ENCODE measurements around the gene SH3RF3.

SH3RF3 gene

DNA sequence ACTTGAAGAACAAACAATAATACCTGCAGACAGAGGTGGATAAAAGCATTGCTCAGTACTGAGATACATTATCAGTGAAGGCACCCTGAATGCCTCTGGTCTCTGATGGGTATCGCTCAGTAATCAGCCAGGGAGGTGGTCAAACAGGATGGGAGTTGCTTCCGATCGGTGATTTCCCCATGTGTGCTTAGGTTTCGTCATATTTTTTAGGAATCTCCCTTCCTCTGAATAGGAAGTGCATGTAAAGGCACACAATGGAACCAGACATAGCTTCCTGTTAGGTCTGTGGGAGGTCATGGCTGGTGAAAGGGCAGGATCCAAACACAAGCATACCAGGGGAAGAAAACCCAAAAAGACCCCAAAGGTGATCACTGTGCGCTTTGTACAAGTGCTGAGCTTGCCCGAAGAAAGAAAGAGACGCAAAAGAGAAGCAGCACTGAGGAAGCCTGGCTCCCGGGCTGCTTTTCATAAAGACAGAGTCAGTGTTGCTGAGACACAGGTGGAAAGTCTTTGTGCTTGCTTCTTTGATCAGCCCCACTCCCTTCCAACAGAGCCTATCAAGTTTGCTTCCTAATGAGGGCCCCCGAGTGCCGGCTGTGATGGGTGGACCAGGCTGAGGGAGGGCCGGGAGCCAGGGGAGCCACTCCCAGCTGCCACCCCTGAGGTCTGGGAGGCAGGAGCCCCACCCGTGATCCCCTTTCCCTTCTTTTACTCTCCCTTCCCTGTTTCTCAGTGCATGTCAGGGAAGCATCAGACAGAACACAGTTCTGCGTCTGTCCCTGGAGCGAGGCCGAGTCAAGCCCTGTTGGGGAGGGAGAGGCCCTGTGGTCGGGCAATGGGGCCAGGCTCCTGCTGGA lies 138.2 kb downstream of the SH3RF3 start:
- DNase-seq, result no peak

DNA sequence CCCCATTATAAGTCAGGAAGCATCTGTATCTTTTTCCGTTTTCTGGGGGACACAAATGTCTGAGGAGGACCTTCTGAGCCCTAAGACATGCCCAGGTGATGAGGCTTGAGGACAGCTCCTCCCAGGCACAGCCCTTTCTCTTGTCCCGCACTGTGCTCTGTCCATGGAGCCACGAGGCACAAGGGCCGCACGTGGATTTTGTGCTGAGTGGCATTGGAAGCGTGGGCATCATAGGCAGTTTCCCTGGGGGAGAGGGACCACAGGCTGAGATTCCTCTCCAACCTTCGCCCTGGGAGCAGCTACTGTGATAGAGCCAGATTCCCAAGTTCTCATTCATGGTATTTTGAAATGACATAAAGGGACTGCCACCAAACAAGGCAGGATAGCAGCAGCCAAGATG lies 139.9 kb downstream of the SH3RF3 start:
- no peak for DNase-seq

DNA sequence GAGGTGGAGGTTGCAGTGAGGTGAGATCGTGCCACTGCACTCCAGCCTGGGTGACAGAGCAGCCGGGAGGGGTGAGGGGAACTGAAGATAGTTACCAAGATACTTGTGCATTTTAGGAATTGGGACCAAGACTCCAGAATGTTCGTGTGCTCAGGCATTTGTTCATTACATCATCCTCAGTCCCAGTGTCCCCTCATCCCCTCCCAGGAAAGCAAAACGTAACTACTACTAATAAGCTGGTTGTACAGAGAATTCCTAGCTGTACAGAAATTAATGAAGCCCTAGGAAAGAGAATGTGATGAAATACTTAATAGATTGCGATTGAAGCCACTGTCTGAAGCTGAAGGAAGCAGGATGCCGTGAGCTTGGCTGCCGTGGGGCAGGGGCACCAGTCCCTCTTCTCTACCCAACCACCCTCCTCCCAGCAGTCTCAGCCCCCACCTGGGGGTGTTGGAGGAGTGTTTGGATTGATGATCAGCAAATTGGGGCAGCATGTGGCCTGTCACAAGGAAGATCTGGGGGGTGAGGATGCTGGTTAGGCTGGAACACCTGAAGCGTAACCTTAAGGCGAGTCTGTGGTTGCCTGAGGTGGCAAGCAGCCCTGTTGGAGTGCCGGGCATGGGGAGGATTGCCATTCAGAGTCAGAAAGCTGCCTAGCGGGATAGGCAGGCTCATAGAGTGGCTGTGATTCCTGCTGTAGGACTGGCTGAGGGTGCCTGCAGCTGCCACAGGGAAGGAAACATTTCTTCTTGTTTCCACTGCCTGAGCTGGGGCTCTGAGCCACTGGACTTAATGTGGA lies 140.9 kb downstream of the SH3RF3 start:
- peak; percentile 20 for DNase-seq

DNA sequence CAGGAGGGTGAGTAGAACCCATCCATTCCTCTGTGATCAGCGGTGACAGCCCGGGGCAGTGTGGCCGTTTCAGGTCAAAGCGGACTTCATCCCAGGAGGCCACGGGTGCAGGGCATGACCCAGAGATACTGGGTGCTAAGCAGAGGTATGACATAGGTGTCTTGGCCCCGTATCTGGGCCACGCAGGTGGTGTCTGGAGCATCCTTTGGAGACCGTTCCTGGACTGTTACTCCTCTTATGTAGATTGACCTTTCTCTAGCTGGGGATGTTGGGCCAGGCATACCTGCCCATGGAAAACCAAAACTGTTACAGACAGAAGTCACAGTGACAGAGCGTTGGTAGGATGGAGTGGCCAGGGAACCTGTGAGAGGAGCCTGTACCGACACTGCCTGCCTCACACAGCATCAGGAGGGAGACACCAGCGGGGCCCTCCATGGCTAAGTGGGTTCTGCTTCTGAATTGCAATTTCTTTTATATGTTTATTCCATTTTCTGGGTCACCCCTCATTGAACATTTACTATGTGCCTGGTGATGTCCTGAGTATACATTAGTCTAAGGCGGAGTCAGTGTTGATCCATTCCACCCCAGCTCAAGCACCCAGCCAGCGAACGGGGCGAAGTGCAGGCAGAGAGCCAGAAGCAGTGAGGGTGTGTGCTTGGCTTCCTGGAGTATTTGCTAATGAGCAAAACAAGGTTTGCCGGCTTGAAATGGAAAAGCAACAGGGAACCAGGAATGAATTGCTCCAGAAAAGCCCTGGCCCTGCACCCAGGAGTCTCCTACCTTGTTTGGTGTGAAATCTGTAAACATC lies 141.7 kb downstream of the SH3RF3 start:
- peak; percentile 43 for DNase-seq

DNA sequence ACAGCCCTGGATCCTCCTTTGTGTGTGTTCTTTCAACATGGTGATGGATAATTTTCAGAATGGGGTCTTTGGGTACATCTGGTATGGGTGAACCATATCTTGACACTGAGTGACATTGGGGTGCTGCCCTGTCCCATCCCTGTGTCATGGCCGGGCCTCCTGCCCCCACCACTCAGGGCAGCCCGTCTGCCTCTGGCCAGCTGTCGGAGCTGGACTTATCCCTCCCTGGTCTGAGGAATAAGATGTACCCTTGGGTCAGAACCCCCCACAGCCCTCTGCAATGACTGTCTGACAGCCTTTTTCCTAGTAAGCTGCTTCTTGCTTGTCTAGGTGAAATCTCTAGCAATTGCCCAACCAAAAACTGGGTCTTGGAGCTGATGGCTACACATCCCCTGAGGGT lies 142.9 kb downstream of the SH3RF3 start:
- no peak for DNase-seq

DNA sequence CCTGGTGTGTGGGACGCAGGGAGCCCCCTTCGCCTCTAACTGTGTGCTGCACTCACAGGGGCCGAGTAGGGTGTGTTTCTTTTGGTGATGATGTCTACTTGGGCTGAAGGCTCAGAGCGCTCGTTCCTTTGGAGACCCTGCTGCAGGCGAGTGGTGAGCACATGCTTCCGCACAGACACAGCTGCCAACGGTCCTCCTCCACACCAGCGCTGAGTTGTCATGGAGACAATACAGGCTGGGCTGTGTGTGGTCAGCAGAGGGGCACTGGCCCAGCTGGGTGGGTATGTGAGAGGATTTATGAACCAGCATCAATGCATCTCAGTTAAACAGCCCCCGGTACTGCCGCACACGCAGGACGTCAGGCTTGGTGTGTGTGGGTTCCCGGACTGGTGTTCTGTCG lies 143.5 kb downstream of the SH3RF3 start:
- DNase-seq, result no peak

DNA sequence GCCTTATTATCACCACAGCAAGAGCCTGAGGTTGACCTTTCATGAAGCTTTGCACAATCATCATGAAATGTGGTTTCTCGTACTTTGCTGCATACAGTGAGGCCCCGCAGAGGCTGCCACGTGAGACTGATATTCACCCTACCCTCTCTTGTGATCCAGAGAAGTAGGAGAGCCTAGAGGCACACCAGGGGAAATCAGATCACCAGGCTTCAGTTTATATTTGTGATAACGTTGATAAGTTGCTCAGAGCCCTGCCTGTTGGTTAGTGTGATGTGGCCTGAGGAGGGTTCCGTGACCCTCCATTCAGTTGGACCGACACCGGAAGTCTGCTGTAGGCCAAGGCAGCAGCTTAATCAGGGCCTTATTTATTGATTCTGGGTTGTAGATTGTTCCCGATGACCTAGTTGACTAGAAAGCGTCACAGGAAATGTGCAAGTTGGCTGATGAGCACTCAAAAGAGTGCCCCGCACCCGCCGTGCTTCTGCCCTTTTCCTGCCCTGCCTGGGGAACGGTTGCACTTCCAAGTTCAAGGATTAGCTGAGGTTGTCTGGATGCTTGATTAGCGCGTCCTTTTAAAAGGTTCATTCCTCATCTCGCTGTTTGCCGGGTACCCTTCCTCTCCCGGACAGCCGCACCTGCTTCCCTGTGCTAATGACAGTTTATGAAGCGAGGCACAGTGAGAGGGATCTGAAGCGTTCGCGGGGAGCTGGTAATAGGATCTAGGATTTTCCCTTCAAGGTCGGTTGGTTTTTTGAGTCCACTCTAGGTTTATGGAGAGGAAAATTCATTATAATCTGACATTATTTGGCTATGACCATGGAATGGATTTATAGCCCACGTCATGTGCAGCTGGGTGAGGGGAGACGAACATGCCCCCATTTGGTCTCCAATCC lies 146.4 kb downstream of the SH3RF3 start:
- DNase-seq, result peak; percentile 73

DNA sequence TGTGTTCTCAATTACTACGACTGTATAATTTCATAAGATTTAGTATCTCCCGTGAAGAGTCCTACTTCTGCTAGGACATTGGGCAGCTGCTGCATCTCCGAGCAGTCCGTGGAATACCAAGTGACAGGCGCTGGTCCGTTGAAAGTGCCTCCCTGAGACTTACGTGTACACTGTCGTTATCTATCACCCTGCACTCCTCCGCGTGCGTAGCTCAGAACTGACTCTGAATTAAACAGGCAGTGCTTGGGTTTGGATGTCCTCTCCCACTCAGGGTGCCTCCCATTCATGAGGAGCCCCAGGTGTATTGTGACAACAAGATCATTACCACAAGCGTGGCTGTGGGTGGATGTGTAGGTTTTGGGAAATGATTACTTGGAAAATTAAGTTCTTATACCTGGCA lies 148.4 kb downstream of the SH3RF3 start:
- no peak for DNase-seq

DNA sequence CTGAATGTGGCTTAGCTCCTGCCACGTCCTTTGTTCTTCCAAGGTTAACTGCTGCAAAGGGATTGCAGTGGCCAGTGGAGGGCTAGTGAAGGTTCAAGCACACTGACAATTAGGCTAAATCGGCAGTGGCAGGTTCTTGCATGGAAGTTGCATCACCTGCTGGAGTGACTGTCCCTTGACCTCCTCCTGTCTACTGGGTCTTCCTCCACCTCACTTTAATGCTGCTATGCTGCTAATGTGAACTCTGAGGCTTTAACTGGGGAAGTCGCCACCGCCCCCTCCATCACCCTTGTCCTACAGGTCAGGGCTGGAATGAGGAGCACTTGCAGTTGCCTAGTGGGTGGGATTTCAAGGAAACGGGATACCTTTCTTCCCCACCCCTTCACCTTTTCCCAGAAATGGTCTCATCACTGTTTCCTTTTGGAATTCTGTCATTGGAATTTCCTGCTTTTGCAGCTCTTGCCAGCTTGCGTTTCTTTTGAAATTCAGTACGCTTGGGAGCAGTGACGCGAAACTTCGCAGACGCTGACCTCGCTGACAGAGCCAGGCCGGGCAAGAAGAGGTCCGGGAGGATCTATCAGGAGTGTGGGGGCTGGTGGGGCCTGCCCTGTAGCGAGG lies 150.3 kb downstream of the SH3RF3 start:
- DNase-seq, result no peak

DNA sequence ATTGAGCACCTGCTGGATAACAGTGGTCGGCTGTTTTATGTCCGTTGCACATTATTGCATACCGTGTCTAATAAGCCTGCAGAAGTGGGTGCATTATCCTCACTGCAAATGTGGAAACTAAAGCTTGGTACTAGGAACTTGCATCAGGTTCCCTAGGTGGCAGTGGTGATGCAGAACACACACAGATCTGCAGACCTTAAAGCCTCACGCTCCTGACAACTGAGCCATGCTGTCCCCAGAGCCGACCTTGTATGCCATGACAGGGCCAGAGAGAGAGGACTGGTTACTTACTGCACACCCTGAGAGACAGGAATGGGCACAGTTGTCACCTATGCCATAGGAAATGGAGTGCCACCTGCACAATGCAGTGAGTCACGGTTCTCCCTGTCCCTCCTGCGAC lies 151.8 kb downstream of the SH3RF3 start:
- DNase-seq, result no peak

DNA sequence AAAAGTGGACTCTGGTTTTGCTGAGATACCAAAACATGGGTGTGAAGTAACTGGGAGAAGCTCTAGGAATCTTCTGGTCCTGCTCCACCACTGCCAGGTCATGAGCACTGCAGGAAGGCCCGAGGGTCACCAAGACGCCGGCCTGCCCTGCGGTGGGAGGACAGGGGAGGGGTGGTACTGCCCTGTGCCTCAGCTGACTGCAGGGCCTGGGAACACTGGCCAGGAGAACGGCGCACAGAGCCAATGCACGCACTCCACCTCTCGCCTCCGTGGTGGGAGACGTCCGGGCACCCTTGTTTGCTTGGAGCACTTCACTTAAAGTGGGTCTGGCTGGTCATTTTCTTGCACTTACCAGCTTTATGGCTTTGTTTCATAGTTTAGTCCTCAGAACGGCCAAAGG lies 153.4 kb downstream of the SH3RF3 start:
- DNase-seq, result no peak

DNA sequence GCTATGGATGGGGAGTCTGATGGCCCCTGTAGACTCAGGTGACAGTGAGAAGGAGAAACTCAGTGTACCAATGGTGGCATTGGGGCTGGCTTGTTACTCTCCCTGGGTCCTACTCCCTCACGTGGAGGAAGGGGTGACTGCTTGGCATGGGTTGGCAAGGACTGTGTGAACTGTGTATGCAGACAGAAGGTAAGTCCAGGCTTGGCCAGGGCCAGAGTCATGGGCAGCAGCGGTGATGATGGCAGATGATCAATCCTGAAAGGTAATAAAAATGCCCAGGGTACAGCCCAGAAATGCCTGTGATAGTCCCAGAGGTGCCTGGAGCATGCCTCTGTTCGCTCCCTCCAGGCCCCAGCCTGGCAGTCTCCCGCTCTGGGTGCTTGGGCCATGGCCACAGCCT lies 153.9 kb downstream of the SH3RF3 start:
- DNase-seq, result no peak

DNA sequence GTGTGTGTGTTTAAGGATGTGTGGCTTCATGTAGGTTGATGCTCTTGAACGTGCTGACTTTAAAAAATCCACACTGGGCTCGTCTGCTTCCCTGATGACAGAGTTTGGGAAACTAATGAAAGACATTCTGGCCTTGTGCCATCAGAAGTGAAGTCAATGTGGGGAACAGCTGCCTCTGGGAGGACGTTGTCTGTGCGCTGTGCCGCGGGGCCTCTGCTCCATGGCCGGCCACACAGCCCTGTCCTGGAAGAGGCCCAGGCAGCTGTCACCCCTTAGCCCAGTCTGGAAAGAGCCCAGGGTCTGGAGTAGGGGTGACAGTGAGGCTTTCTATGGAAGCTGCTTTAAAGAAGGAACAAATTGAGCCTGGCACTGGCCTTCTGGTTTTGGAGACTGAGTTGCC lies 155.8 kb downstream of the SH3RF3 start:
- DNase-seq, result no peak

DNA sequence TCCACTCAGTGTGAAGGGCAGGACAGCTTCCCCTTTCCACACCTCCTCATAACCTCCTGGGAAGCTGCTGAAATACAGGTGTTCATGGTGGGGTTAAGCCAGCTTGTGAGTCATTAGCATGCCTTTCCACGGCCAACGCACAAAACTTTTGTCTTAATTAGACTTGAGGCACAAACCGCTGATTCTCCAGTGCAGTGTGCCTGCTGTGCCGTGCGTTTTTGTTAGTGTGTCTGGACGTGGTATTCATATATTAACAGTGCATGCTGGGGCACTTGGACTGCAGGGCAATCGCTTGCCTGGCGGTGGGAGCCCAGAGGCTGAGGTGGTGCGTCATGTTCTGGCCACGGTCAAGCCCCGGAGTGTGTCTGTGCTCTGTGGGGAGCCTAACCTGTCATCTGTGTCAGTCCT lies 156.2 kb downstream of the SH3RF3 start:
- DNase-seq, result no peak

DNA sequence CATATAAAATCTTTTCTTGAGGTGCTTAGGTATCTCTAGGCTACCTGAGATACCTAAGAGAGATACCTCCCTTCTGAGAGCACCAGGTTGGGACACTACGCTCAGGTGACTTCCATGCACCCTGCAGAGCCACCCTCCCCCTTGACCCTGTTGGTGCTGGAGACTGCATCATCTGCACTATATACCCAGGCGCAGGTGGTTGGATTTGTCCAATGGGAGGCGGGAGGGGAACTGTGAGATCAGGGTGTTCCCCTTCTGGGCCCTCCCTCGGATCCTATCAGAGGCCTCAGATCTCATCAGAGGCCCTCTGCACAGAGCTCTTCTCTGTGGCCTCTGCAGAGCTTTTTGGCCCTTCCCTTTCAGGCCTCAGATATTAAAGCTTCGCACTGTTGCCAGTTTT lies 158.4 kb downstream of the SH3RF3 start:
- no peak for DNase-seq

DNA sequence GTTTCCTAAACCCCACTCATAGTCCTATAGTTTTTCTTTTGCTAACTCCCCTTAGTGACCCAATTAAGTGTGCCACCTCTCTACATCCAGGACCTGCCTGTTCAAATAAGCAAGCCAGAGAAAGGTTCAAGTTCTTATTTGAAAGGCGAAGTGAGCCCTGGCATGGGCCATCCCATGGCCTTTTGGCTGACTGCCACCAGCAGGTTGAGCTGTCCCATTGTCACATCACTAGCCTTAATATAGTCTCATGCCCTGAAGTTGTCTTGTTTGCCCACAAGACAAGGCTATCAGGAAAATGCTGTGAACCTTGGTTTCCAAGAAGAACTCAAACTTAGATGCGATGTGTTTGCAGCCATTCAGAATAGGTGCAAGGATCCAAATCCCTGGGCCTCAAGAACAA lies 158.8 kb downstream of the SH3RF3 start:
- no peak for DNase-seq

DNA sequence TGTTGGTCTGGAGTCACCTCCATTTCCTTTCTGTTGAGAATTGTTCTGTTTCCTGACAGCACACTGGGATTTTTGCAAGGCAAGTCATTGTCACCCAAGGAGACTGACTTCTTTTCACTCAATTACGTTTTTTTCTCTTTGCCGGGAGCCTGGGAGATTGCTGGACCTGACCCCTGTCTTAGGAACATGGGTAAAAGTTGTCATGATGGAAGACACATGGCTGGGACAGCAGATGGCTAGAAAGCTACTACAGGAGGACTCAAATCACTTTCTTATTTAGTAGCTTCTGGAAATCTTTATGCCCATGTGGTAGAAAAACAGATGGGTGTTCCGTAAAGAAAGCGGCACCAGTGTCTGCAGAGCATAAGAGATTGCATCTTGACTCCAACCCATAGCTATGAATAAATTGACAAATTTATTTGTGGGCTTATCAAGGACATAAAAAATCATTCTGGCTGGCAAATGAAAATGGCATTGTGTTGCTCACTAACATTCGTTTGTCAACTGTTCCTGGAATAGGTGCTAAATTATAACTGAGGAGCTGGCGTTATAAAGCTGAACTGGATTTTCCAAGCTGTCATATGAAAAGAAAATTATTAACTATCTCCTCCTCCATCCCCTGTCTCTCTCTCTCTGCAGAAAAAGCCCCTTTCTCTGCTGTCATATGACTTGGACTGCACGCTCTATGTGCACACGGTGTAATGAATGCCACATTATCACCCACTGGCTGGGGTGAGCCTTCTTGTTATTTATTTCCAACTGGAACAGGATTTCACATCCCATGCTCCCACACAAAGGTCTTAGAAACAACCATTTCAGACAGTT lies 159.8 kb downstream of the SH3RF3 start:
- no peak for DNase-seq

DNA sequence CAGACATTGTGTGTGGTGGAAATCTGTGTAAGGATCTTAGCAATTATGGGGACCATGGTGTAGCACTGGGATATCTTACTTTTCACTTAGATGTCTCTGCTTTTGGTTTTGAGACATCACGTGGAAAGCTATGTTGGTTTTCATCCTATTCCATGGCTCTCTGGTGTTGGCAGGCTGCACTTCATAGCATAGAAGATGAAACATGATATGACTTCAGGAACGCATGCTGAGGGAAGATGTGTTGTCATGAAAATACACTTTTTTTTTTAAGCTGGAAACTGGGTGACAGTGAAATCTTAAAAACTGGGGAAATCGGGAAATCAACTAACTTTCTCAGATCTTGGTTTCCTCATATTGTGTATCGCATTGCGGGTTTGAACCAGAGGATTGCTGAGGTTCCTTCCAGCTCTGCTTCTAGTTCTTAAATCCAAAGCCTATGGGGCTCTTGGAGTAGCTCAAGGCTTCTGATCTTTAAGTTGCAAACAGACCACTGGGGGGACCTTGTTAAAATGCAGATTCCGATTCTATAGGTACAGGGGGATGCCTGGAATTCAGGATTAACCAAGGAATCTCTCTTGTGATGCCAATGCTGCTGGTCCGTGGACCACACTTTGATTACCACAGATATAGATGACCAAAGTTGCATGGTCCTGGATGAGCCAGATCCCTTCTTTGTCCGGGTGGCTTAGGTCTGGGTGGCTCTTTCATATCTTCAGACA lies 160.7 kb downstream of the SH3RF3 start:
- DNase-seq, result no peak

DNA sequence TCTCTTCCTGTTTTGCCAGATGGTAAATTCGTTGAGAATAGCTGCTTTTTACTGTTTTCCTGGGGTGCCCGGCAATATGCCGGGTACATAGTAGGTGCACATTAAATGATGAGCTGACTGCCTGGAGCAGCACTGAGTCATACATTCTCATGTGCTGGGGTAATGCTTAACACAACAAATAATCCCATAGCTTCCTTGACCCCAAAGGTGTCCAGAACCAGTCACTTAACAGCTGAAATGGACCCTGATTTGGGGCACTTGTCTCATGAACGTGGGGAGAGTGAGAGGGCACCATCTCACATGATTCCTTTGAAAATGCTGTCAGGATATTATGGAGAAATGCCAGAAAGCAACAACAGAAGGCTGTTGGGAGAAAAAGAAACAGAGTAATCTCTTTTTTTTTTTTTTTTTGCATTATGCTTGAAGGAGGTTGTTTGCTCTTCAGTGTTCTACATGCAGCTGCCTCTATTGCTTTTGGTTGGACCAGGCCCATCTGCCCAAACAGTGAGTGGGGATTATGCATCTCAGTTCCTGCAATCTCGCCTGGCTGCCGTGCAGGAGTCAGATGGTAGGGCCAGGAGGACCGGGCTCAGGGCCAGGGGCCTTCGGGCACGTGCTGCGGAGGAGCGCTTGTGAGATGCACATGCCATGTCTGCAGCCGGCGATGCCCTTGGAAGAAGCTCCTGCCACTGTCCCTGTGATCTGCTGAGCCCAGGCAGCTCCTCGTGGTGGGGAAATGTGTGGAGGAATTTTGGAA lies 162.1 kb downstream of the SH3RF3 start:
- DNase-seq, result no peak

DNA sequence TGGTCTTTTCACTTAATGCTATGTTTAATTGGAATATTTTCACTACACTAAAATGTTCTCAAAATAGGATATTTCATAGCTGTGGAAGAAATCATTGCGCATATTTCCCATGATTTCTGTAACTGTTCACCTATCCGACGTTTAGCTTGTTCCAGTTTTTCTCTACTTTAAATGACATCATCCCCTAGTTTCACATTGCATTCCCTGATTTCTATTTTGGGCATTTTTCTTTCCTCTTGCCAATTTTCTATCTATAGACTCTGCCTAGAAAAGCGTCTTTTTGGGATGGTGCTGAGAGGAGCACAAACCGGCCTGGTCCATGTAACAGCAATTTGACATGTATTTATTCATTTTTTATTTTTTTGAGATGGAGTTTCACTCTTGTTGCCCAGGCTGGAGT lies 163.4 kb downstream of the SH3RF3 start:
- no peak for DNase-seq
